Suppressor macrophage treated with lipopolysaccharide for 4 hours (primary cell): ENCODE results near the gene PAK4.
"Not testable (repeated sequence)": the region's sequence is repeated elsewhere in the genome, so short reads cannot be mapped to it uniquely, and the experiment has no call there.

ENCODE experiments used
- DNase-seq: peaks from one replicate; pipeline ENCODE4 v3.0.0-alpha.2; 2020

PAK4 gene

GRCh38 chr19:39100500-39101166 lies 25.0 kb upstream of the PAK4 start:
- DNase-seq: no peak

DNA sequence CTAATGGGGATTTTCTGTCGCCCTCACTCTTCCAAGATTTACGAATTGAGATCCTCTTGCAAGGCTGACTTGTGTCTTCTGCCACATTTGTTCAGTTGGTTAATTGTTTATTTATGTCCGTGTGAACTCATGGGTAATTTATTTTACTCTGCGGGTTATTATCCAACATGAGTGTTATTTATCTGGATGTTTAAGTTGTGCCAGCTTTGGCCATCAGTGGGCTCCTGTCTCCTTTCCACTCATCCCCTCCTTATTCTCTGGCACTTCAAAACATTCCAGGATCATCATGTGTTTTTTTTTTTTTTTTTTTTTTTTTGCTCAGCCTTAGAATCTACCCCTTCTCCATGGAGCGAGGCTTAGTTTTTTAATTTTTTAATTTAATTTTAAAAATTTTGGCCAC lies 22.4 kb upstream of the PAK4 start:
- DNase-seq: no peak

- no peak for DNase-seq
These were observed 21.4 kb upstream of the PAK4 start for GRCh38 chr19:39104186-39104596.

GRCh38 chr19:39106194-39106593 lies 19.4 kb upstream of the PAK4 start:
- DNase-seq: no peak

- no peak for DNase-seq
These were observed 15.9 kb upstream of the PAK4 start for GRCh38 chr19:39109641-39110040.

DNA sequence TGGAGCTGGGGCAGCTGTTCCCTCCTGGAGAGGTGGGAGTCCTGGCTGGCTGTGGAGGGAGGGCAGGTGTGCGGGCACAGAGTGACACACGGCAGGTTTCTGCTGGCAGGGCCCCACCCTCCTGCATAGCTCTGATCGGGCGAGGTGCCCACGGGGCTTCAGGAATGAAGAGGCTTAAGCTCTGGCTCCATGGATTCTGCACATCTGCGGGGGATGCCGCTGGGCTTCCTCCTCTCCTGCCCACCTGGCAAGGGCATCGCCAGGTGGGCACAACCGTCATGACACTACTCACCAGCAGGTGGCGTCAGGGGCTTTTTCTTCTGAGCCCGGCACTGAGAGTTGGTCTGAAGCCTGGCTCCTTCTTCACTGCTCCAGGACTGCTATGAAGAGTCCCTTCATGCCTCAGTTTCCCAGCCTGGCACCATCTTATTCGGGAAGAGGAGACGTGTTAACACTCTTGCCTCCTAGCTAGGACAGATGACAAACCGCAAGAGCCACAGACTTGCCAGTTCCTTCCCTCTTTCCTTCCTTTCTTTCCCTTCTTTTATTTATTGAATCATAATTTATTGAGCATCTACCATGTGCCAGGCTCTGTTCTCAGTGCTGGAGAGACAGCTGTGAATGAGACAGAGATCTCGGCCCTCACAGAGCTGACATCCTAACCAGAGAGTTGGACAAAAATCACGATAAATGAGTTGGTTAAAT lies 15.2 kb upstream of the PAK4 start:
- DNase-seq: peak; percentile 48

- DNase-seq: no peak
These were observed 13.9 kb upstream of the PAK4 start for GRCh38 chr19:39111593-39112199.

DNA sequence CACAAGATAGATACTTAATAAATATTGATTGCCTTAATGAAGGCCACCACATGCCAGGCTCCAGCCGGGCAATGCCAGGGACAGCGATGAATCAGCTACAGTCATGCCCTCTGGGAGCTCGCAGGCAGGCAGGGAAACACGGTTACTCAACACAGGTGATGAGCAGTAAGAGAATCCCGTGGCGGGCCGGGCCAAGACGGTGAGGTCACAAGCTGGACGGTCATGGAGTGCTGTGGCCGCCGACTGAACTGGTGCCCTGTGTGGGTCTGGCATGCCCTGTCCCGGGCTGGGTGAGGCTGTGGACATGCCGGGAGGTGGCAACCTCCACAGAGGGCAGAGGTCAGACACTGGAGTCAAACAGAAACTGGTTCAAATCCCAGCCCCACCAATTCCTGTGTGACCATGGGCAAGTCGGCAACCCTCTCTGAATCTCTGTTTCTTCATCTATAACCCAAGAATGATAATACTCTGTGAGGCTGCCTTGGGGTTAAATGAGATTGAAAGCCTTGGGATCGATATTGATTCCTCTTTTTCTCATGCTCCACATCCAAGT lies 13.2 kb upstream of the PAK4 start:
- DNase-seq: no peak

GRCh38 chr19:39113199-39113598 lies 12.4 kb upstream of the PAK4 start:
- no peak for DNase-seq

- no peak for DNase-seq
These were observed 10.3 kb upstream of the PAK4 start for GRCh38 chr19:39115105-39115847.

GRCh38 chr19:39117023-39117422 lies 8.6 kb upstream of the PAK4 start:
- not testable (repeated sequence) for DNase-seq

GRCh38 chr19:39119830-39120229 lies 5.8 kb upstream of the PAK4 start:
- no peak for DNase-seq

- no peak for DNase-seq
These were observed 2.5 kb upstream of the PAK4 start for GRCh38 chr19:39122934-39123731.

DNA sequence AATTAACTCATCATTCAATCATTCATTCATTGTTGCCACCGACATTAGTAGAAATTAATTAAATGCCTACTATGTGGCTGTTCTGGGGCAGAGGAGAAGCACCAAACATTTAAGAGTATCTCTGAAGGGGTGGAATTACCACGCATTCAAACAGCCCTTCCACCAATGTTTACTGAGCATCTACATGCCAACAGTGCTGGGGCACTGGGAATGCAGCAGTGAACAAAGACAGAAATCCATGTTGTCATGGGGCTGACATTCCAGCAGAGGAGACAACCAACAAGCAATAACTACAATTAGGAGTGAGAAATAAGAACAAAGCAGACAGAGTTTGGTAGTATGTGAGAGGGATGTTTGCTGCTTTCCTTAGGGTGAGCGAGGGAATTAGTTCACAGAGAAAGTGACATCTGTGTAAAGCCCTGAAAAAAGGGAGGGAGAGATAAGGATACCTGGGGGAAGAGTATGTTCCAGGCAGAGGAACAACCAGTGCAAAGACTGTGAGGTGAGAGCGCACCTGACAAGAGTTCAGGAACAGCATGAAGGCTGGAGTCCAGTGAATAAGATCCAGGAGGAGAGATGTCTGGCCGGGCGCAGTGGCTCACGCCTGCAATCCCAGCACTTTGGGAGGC lies 1.3 kb upstream of the PAK4 start:
- DNase-seq: no peak

DNA sequence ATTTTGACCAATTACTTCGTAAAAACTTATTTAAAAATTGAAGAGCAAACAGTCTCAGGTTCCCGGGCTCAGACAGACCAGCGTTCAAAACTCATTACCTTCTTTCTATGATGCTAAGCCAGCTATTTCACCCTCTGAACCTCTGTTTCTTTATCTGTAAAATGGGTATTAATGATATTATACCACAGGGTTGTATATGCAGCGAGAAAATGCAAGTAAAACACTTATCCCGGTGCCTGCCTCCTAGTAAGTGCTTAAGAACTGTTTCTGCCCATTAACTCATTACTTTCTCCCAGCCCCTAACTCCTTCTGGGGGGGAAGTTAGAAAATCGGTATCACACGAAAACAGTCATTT lies 410 bp upstream of the PAK4 start:
- DNase-seq: no peak

- no peak for DNase-seq
These were observed 964 bp downstream of the PAK4 start for GRCh38 chr19:39126312-39127187.

DNA sequence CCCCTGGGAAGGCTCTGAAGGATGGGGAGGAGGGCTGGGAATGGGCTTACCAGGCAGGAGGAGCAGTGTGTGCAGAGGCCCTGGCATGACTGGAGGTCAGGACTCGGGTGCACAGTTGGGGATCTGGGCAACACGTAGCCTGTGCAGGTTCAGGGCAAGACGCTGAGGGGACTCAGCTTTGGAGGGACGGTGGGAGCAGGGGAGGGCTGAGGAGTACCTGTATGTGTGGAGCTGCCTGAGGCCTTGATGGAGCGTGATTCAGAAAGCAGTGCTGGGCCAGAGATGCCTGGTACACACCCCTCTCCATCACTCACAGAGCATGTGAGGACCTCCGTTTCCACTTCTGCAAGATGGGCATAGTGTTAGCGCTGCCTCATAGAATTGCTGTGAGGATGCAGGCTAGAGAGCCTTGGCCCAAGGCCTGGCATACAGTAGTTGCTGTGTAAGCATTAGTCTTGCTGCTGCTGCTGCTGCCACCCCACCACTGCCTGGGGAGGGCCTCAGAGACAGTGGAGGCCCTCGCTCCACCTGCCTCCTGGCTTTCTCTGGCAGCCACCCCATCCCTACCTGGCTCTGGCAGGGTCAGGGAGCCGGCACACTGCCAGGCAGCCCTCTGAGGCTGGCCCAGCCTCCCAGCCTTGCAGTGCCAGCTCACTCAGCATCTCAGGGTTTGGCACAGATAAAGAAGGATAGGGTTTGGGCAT lies 2.4 kb downstream of the PAK4 start:
- DNase-seq: no peak

DNA sequence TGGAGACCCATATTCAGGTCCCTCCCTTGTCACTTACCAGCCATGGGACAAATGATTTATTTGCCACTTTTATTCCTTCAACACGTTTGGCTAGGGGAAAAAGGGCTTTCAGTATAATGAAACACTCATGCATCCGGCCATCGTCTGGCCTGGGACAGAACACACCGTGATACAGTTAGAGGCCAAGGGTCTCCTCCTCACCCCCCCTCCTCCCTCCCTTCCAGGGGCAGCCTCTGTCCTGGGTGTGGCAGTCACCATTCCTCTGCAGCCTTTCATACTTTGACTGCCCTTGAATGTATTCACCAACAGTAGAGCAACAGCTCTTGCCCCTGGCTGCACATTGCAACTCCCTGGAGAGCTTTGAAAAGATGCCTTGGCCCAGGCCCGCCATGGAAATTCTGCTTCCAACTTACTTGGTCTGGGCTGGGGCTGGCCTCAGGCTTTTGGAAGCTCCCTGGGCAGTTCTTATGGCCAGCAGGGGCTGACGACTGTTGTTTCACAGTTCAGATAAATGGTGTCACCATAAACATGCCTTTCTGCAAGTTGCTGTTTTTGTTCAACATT lies 3.0 kb downstream of the PAK4 start:
- no peak for DNase-seq

- no peak for DNase-seq
These were observed 3.5 kb downstream of the PAK4 start for GRCh38 chr19:39129116-39129515.
